Endothelial cell of hepatic sinusoid (primary cell): ENCODE results near the gene NT5C3B.

Experiments used
- in situ Hi-C: cut with HindIII; loops from 2 replicates; pipeline ENCODE4 v1.10.0; 2017; ENCODE audit warnings: low sequenced_read_pairs

NT5C3B gene

DNA sequence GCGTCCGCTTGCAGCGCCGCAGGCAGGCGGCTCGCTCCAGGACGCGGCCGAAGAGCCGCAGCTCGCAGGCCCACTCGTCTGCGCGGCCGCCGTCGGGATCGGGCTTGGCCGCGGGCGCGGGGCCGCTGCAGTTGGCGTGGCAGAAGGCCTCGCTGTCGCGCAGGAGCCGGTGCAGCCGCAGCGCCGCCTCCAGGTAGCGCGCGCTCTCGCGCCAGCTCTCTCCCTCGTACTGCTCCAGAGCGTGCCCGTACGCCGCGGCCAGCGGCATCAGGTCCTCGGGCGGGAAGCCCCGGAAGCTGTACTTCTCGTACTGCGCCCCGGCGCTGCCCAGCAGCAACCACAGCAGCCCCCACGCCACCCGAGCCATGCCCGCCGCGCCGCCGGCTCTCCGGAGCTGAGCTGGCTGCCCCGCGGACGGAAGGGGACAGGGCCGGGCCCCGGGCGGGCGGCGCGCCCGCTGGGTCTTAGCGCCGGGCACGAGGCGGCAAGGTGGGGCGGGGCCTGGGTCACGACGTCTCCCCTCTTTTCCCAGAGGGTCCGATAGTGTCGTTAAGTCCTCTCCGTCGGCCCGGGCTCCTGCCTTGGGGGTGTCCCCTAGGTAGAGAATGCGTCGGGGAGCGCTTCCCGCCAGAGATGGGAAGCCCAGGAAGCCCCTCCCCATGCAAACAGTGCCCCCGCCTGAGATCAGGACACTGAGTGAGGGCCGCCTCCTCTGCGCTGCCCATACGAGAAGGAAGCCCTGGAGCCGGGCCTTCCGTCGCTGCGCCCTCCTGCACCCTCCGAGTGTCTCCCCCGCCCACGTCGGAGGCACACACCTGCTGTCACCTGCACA is 24.3 kb downstream of the NT5C3B start, which contains the start of gene P3H4:
TSS of gene P3H4 (minus strand) at position 401 of the 832 bp plus-strand sequence. CDS start at position 367, 34 bp downstream.
- in situ Hi-C loops = no loop called here

DNA sequence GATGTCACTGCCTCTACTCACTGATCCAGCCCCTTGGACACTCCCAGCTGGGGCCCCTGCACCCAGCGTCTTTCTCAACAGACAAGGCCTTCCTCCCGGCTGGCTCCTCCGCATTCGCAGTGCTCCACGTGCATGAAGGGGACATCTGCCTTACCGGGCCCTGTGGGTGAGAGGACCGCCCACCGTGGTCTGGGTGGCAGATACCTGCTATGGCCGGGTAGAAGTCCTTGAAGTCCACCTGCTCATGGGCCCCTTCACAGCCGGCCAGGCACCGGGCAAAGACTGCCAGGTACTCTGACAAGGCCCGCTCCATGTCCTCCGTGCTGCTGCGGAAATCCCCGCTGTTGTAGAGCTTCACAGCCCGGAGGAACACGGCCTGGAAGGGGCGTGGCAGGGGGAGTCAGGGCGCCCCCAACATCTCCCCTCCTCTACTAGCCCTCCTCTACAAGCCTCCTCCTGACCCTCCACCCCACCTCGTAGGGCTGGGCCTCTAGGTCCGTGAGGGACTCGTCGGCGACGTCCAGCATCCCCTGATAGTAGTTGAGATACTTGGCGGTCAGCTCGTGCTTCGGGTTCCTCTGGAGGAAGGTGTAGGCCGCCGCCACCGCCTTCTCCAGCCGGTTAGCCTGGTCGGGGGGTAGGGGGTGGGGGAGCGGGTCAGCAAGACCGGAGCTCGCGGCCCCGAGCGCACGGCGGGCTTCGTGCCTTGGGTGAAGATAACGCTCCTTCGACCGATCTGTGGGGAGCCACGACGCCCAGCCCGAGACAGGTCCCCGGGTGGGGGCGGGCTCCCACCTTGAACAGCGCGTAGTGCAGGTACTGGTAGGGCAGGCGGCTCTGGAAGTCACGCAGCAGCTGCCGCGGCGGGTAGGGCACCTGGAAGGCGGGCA is 25.1 kb downstream of the NT5C3B start:
- in situ Hi-C loops = no loop called here

DNA sequence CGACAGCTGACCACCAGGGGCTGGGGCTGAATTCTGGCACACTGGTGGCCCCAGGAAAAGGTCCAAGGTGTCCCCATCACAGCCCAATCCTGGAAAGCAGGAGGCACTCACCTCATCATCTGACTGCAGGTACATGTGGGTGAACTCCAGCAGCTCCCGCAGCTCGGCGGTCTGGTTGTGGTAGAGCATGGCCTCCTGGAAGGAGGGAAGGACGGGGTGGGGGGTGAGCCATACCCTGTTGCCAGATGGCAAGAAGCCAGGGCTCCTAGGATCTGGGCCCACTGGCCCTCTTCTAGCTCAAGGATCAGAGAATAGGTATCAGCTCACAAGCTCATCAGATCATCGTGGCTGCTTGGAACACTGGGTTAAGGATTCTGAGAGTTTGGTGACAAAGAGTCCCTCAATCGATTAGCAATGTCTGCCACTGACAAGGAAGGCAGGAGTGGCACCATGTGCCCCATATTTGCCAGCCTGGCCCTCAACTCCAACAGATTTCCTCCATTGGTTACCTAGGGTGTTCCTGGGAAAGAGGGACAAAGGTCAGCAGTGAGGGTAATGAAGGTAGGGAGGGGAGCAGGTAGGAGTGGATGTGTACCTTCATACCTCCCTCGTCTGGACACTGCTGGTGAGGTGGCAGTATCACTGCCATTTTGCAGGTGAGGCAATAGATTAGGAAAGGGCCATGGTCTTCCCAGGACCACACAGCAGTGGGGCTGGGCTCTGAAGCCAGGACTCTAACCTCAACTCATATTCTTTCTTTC is 29.2 kb downstream of the NT5C3B start:
- in situ Hi-C loops = loop anchor here (5.0 to 10.0 kb wide), 2 partner anchors 50 to 252 kb away; no protein-coding TSS in a partner anchor

- in situ Hi-C loops = loop anchor here (5.0 to 10.0 kb wide), 2 partner anchors 86 to 249 kb away; no protein-coding TSS in a partner anchor
Observed at GRCh38 chr17:41803049-41804020, 32.7 kb downstream of the NT5C3B start.

- in situ Hi-C loops = loop anchor here (5.0 to 10.0 kb wide), 2 partner anchors 84 to 247 kb away; no protein-coding TSS in a partner anchor
Observed at GRCh38 chr17:41801374-41802271, 34.4 kb downstream of the NT5C3B start.

GRCh38 chr17:41800601-41801373 is 35.2 kb downstream of the NT5C3B start:
- in situ Hi-C loops = loop anchor here (5.0 to 10.0 kb wide), 2 partner anchors 83 to 246 kb away; no protein-coding TSS in a partner anchor

GRCh38 chr17:41799366-41799765 is 36.7 kb downstream of the NT5C3B start:
- in situ Hi-C loops = no loop called here

GRCh38 chr17:41797377-41797776 is 38.7 kb downstream of the NT5C3B start:
- in situ Hi-C loops = no loop called here

DNA sequence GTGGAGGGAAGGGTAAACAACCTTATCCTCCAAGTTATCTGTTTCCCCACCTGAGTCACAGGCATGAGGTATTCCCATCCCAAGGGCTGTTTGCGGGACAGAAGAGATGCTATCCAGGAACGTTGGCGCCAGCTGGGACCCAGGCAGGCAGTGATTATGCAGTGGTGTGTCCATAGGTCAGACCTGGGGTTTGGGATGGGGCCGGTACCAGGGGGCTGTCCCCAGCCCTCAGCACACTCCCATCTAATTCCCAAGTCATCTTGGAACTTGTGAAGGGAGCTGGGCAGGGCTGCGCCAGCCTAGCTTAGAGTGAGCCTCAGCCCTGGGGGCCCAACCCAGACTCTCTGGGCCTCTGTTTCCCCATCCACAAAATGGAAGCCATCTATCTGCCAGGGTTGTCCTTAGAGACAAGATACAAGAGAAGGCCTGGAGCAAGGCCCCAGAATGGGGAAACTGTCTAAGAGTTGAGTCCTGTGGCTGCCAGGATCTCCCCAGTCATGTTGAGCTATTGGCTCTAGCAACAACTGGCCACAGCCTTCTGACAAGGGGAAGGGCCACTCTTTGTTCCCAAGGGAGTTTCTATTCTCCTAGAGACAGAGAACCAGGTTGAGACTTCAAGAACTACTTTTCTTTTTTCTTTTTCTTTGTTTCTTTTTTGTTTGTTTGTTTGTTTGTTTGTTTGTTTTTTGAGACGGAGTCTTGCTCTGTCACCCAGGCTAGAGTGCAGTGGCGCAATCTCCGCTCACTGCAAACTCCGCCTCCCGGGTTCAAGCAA is 39.7 kb downstream of the NT5C3B start:
- in situ Hi-C loops = no loop called here

DNA sequence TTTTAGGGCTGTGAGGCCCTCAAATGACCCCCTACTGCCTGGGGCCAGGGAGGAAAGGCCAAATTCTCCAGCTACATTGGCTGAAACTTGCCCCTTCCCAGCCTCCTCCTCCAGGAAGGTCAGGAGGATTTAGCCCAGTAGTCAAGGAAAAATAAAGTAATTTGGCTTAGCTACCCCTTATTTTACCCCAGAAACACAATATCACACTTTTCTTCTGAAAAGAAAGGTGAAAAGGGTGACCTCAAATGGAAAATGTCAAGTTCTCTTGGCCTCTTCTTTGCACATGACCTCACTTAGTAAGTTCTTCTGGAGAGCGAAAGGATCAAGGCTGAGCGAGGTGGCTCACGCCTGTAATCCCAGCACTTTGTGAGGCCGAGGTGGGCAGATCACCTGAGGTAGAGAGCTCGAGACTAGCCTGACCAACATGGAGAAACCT is 41.5 kb downstream of the NT5C3B start:
- in situ Hi-C loops = no loop called here

DNA sequence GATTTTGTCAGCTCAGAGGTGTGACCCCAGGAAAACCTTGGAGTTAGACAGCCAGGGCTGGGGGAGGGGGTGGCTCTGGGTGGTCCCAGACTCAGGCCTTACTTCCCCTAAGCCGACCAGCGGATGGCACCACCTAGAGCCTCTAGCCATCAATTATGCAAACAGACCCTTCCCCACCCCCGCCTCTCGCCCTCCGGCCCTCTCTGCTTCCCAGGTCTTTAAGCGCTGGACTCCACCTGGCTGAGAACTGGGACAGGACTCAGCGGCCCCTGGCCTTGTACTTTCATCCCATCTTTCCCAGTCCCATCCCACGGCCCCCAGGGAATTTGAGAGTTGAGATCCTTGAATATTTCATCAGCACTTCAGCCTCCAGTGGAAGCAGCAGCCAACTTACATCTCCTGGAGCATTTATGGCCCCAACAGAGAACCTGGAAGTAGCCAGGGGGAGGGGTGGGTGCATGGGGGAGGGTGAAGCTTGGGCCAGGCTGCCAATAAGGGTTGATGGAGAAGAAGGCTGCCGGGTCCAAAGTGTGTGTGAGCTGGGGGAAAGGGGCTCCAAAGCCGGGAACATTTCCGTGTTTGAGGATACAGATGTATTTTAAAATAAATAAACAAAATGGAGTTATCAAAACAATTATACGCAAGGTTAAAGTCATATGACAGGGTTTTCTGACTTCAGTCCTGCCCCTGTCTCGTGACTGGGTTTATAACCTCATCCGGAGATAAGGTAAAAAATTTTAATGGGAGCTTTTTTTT is 42.1 kb downstream of the NT5C3B start:
- in situ Hi-C loops = no loop called here

- in situ Hi-C loops = no loop called here
Observed at GRCh38 chr17:41792845-41793783, 42.9 kb downstream of the NT5C3B start.

DNA sequence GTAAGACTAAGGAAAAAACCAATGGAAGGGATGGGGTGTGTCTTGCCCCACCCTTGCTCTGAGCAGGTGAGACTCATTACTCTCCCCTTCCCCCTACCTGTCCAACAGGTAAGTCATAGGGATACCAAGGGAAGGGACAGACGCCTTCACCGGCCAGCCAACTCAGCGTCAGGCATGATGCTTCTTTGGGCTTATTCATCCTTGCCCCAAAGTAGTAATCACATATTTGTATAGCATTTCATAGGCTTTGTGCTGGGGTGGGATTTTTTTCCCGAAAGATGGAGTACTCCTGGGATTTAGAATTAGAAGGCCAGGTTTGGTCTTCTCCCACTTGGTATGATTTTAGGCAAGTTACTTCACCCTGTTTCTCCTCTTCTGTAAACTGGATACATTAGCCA is 49.0 kb downstream of the NT5C3B start:
- in situ Hi-C loops = no loop called here

- in situ Hi-C loops = no loop called here
Observed at GRCh38 chr17:41786227-41787020, 49.6 kb downstream of the NT5C3B start, which contains the start of gene JUP. JUP (minus strand) TSS chr17:41786711; CDS start chr17:41771854, 14,857 bp downstream.
